Measurements from ENCODE around the gene PNPLA8.
"Not testable (repeated sequence)": the region's sequence is repeated elsewhere in the genome, so short reads cannot be mapped to it uniquely, and the experiment has no call there.

- TF ChIP-seq EZH2 (IDR thresholded peaks at IDR 0.05; ENCODE audit: low read length, unreplicated experiment); CTCF (conservative IDR thresholded peaks at IDR 0.05; ENCODE audit: low read depth, low read length); EZH2phosphoT487 (IDR thresholded peaks at IDR 0.05; ENCODE audit: borderline replicate concordance, low read length): not testable (repeated sequence)
These were observed 12.8 kb upstream of the PNPLA8 start for GRCh38 chr7:108538685-108539084.
